ENCODE data around the gene RNF133.

Gene RNF133

DNA sequence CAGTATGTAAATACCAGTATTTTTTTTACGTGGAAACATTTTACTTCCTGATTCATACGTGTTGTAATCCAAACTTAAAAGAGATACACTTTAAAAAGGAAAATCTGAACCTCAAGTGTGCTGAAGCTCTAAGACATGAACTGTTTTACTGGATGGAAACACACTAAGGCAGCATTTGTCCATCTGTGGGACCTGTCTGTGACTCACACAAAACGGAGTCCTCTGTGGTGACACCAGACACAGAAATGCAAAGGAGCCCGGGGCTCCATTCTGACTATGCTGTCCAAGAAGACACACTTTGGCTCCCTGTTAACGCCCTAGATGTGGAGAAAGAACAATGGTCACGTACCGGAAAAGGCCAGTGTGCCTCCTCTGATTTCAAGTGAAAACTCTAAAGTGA lies 23.9 kb downstream of the RNF133 start:
- no peak overlapping the region for H3K4me3 ChIP-seq (ENCODE audit: low read depth, low read length)
- in situ Hi-C loops (cut with HindIII; ENCODE audit: low sequenced_read_pairs): no loop called here
- DNase-seq (ENCODE audit: low read depth, low spot score): no peak

DNA sequence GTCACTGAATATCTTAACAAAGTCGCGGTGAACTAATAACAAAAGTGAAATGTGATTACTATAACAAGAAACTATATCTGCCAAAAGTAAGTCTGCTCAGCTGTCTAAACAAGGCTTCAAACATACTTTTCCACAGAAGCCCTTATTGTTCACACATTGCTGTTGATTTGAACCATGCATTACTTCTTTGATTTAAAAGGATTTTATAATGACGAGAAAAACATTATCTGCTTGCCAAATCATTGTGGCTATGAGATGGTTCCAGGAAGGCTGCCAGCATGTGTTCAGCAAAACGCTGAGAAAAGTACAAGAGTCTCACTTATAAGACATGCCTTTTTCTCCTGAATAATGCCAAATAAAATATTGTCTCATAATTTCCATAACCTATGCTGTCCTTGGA lies 24.4 kb downstream of the RNF133 start:
- peak; percentile 94 for DNase-seq (ENCODE audit: low read depth, low spot score)
- in situ Hi-C loops (cut with HindIII; ENCODE audit: low sequenced_read_pairs): no loop called here
- H3K4me3 ChIP-seq (ENCODE audit: low read depth, low read length): no peak overlapping the region
- TF ChIP-seq, protein P1, sequence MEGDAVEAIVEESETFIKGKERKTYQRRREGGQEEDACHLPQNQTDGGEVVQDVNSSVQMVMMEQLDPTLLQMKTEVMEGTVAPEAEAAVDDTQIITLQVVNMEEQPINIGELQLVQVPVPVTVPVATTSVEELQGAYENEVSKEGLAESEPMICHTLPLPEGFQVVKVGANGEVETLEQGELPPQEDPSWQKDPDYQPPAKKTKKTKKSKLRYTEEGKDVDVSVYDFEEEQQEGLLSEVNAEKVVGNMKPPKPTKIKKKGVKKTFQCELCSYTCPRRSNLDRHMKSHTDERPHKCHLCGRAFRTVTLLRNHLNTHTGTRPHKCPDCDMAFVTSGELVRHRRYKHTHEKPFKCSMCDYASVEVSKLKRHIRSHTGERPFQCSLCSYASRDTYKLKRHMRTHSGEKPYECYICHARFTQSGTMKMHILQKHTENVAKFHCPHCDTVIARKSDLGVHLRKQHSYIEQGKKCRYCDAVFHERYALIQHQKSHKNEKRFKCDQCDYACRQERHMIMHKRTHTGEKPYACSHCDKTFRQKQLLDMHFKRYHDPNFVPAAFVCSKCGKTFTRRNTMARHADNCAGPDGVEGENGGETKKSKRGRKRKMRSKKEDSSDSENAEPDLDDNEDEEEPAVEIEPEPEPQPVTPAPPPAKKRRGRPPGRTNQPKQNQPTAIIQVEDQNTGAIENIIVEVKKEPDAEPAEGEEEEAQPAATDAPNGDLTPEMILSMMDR (IDR thresholded peaks at IDR 0.05; ENCODE audit: low read depth, low read length): no peak

More for the DNA sequence above, 23.9 kb downstream of the RNF133 start:
- TF ChIP-seq, protein P1 (IDR thresholded peaks at IDR 0.05; ENCODE audit: low read depth, low read length): no peak

DNA sequence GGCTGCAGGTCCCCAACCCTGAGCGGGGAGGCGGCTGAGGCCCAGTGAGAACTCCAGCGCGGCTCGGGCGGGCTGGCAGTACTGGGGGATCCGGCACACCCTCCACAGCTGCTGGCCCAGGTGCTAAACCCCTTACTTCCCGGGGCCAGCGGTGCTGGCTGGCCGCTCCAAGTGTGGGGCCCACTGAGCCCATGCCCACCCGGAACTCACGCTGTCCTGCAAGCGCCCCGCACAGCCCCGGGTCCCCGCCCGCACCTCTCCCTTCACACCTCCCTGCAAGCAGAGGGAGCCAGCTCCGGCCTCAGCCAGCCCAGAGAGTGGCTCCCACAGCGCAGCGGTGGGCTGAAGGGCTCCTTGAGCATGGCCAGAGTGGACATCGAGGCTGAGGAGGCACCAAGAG lies 25.0 kb downstream of the RNF133 start:
- H3K4me3 ChIP-seq (ENCODE audit: low read depth, low read length): no peak overlapping the region
- in situ Hi-C loops (cut with HindIII; ENCODE audit: low sequenced_read_pairs): no loop called here
- TF ChIP-seq, protein P1 (IDR thresholded peaks at IDR 0.05; ENCODE audit: low read depth, low read length): no peak
- DNase-seq (ENCODE audit: low read depth, low spot score): no peak

DNA sequence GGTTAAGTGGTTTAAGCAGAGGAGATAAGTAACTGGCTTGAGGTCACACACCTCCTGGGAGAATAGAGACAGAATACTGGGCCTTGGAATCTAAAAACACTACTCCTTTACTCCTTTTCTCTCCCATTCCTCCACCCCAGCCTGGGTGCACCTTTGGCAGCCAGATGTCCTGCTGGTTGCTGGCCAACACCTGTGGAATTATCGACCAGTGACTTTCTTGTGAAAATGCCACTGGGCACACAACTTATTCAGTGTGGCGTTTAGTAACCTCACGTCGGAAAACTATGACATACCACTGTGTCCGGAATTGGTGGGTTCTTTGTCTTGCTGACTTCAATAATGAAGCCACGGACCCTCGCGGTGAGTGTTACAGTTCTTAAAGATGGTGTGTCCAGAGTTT lies 26.4 kb downstream of the RNF133 start:
- in situ Hi-C loops (cut with HindIII; ENCODE audit: low sequenced_read_pairs): no loop called here
- TF ChIP-seq, protein P1 (IDR thresholded peaks at IDR 0.05; ENCODE audit: low read depth, low read length): no peak
- DNase-seq (ENCODE audit: low read depth, low spot score): no peak
- H3K4me3 ChIP-seq (ENCODE audit: low read depth, low read length): no peak overlapping the region

DNA sequence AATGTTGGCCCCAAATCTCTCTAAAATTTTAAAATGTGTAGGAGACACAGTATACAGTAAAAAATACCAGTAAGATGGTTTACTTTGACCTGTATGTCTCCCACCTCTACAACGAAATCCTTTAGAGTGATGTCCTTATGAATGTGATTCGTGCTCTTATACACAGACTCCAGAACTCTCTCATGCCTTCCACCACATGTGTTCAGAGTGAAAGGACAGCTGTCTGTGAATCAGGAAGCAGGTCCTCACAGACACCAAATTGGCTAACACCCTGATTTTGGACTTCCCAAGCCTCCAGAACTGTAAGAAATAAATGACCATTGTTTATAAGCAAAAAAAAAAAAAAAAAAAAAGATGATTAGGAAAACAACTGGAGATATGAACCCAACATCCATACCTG lies 35.2 kb downstream of the RNF133 start:
- in situ Hi-C loops (cut with HindIII; ENCODE audit: low sequenced_read_pairs): no loop called here
- TF ChIP-seq, protein P1 (IDR thresholded peaks at IDR 0.05; ENCODE audit: low read depth, low read length): no peak
- no peak for DNase-seq (ENCODE audit: low read depth, low spot score)
- no peak overlapping the region for H3K4me3 ChIP-seq (ENCODE audit: low read depth, low read length)

DNA sequence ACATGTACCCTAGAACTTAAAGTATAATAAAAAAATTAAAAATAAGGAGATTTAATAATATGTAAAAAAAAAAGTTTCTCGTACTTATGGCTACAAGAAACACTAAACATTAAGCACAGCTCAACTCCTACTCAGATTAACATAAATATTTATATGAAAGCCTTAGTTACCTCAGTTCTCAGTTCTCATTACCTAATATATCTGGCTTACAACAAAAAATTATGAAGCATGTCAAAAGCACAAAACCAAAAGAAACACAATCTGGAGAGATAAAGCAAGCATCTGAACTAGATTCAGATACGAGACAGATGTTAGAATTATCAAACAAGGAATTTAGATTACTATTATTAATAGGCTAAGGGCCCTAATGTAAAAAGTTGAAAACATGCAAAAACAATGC lies 40.1 kb downstream of the RNF133 start:
- TF ChIP-seq, protein P1 (IDR thresholded peaks at IDR 0.05; ENCODE audit: low read depth, low read length): no peak
- no peak for DNase-seq (ENCODE audit: low read depth, low spot score)
- in situ Hi-C loops (cut with HindIII; ENCODE audit: low sequenced_read_pairs): no loop called here
- H3K4me3 ChIP-seq (ENCODE audit: low read depth, low read length): no peak overlapping the region

DNA sequence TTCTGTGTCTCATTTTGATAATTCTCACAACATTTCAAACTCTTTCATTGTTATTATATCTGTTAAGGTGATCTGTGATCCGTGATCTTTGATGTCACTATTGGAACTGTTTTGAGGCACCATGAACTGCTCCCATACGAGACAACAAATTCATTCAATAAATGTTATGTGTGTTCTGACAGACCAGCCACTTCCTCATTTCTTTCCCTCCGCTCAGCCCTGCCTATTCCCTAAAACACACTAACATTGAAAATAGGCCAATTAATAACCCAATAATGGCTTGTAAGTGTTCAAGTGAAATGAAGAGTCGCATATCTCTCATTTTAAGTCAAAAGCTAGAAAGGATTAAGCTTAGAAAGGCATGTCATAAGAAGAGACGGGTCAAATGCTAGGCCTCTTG lies 45.2 kb downstream of the RNF133 start:
- in situ Hi-C loops (cut with HindIII; ENCODE audit: low sequenced_read_pairs): no loop called here
- no peak for DNase-seq (ENCODE audit: low read depth, low spot score)

More for the DNA sequence above, 45.2 kb downstream of the RNF133 start:
- TF ChIP-seq, protein P1 (IDR thresholded peaks at IDR 0.05; ENCODE audit: low read depth, low read length): no peak
- no peak overlapping the region for H3K4me3 ChIP-seq (ENCODE audit: low read depth, low read length)

Measured in astrocyte of the spinal cord (primary cell).